ENCODE results near the gene ZNF669. TPM values are rescaled to one million over a fixed set of nuclear protein-coding genes. Genes with fewer than 3 reads are reported as not detected.

The ZNF669 gene
- total RNA-seq, 6 experiments from 2014 or later: 0.90 to 2.6 (median 1.5) TPM

- H3K4me3 ChIP-seq: peak overlapping the region in 2 of 3 donors; percentile 78 to 97
- H3K36me3 ChIP-seq: no peaks in the 10 kb centered on the region
- no peaks in the 10 kb centered on the region for H3K9me3 ChIP-seq
- intact Hi-C loops (cut with DNase I): no loop called here
- no peak for DNase-seq
- TF ChIP-seq POLR2A (IDR thresholded peaks at IDR 0.05): no peak
- TF ChIP-seq CTCF (IDR thresholded peaks at IDR 0.05): no peak
- H3K27me3 ChIP-seq: no peaks in the 10 kb centered on the region
- 28% methylated on average over 22 of the region's 23 CpGs for WGBS (ENCODE audit: insufficient coverage, low coverage, low lambda C conversion rate, missing lambda C conversion rate)
- H3K27ac ChIP-seq: peak overlapping the region in 2 of 3 donors; percentile 17 to 32
- peaks cover 0 to 5% (median 0%) of the 10 kb centered on the region in 4 donors for H3K4me1 ChIP-seq
- ATAC-seq: peak; percentile 27 to 67 (median 38)
These were observed 24.8 kb downstream of the ZNF669 start for GRCh38 chr1:247079141-247079874.

- TF ChIP-seq CTCF (IDR thresholded peaks at IDR 0.05): peak in 1 of 4 donors; percentile 11
- peak; percentile 76 for TF ChIP-seq POLR2A (IDR thresholded peaks at IDR 0.05)
- Histone ChIP-seq H3K27ac (peak within 1 kb of the TSS; percentile 17 to 77 (median 66)), H3K4me1 (peaks cover 0 to 5% (median 0%) of the 10 kb centered on the region in 4 donors), H3K9me3 (no peaks in the 10 kb centered on the region), H3K36me3 (no peaks in the 10 kb centered on the region), H3K27me3 (no peaks in the 10 kb centered on the region), H3K4me3 (peak within 1 kb of the TSS; percentile 78 to 97 (median 90))
- intact Hi-C loops (cut with DNase I): no loop called here
- DNase-seq (peak; percentile 97), ATAC-seq (peak; percentile 99 to 100 (median 99))
- WGBS (ENCODE audit: insufficient coverage, low coverage, low lambda C conversion rate, missing lambda C conversion rate): 0% methylated on average over 9 of the region's 57 CpGs
These were observed 25.7 kb downstream of the ZNF669 start, which contains the start of gene ZNF670 for GRCh38 chr1:247078258-247079140. ZNF670 (minus strand) TSS chr1:247078811; CDS start chr1:247078596, 215 bp downstream.

GRCh38 chr1:247077876-247078257 is 26.3 kb downstream of the ZNF669 start:
- no peak for DNase-seq
- Histone ChIP-seq H3K36me3 (no peaks in the 10 kb centered on the region), H3K4me1 (peaks cover 0 to 5% (median 0%) of the 10 kb centered on the region in 4 donors), H3K9me3 (no peaks in the 10 kb centered on the region), H3K27me3 (no peaks in the 10 kb centered on the region), H3K4me3 (peak overlapping the region; percentile 78 to 97 (median 90)), H3K27ac (peak overlapping the region; percentile 17 to 77 (median 66))
- intact Hi-C loops (cut with DNase I): no loop called here
- ATAC-seq: peak in 2 of 4 donors; percentile 2 to 3
- TF ChIP-seq CTCF (IDR thresholded peaks at IDR 0.05): no peak
- TF ChIP-seq POLR2A (IDR thresholded peaks at IDR 0.05): no peak
- WGBS (ENCODE audit: insufficient coverage, low coverage, low lambda C conversion rate, missing lambda C conversion rate): 1% methylated on average over 8 of the region's 8 CpGs

- DNase-seq (no peak), ATAC-seq (no peak)
- Histone ChIP-seq H3K27ac (no peak overlapping the region), H3K27me3 (no peaks in the 10 kb centered on the region), H3K4me3 (no peak overlapping the region), H3K4me1 (peaks cover 0 to 5% (median 0%) of the 10 kb centered on the region in 4 donors), H3K9me3 (no peaks in the 10 kb centered on the region), H3K36me3 (no peaks in the 10 kb centered on the region)
- 84% methylated on average over 3 of the region's 3 CpGs for WGBS (ENCODE audit: insufficient coverage, low coverage, low lambda C conversion rate, missing lambda C conversion rate)
- intact Hi-C loops (cut with DNase I): no loop called here
- TF ChIP-seq CTCF (IDR thresholded peaks at IDR 0.05): no peak
- no peak for TF ChIP-seq POLR2A (IDR thresholded peaks at IDR 0.05)
These were observed 26.9 kb downstream of the ZNF669 start for GRCh38 chr1:247077213-247077612.

Measured in right lobe of liver (tissue), 6 donors.